Dermis blood vessel endothelial cell (primary cell): ENCODE data around the gene HBB. TPM values are rescaled to one million over a fixed set of nuclear protein-coding genes. Genes with fewer than 3 reads are reported as not detected.
"Not testable (repeated sequence)": the region's sequence is repeated elsewhere in the genome, so short reads cannot be mapped to it uniquely, and the experiment has no call there.

Source experiments
- DNase-seq: peaks from one replicate; pipeline ENCODE4 v3.0.0; 2010
- total RNA-seq: library from RNA; depleted of rRNA; stranded (reverse); fragments of >200 nt; gene quantifications from 2 replicates; pipeline ENCODE4 v1.2.3, GENCODE V29; 2014

HBB gene
- not detected in 2 replicates for total RNA-seq

- DNase-seq, result no peak
These were observed at the start of gene HBB for GRCh38 chr11:5226732-5227310. TSS of gene HBB (minus strand) at chr11:5227071. CDS start at chr11:5227021, 50 bp downstream.

GRCh38 chr11:5275369-5276110 is 48.7 kb upstream of the HBB start:
- no peak for DNase-seq

GRCh38 chr11:5274395-5274794 is 47.5 kb upstream of the HBB start:
- no peak for DNase-seq

- no peak for DNase-seq
These were observed 45.6 kb upstream of the HBB start for GRCh38 chr11:5272395-5273017.

GRCh38 chr11:5269715-5270147 is 42.9 kb upstream of the HBB start, which contains the start of gene HBE1:
TSS of gene HBE1 (minus strand) at chr11:5269945. CDS start at chr11:5269890, 55 bp downstream.
- no peak for DNase-seq

- no peak for DNase-seq
These were observed 40.2 kb upstream of the HBB start for GRCh38 chr11:5267033-5267563.

- no peak for DNase-seq
These were observed 39.7 kb upstream of the HBB start for GRCh38 chr11:5266609-5267008.

- DNase-seq, result no peak
These were observed 39.0 kb upstream of the HBB start for GRCh38 chr11:5265832-5266231.

- no peak for DNase-seq
These were observed 31.8 kb upstream of the HBB start for GRCh38 chr11:5258543-5259262.

GRCh38 chr11:5257296-5257695 is 30.4 kb upstream of the HBB start:
- DNase-seq, result no peak

GRCh38 chr11:5254646-5255413 is 28.0 kb upstream of the HBB start, which contains the start of gene HBG2:
TSS of gene HBG2 (minus strand) at chr11:5254781. CDS start at chr11:5254728, 53 bp downstream.
- DNase-seq, result not testable (repeated sequence)

GRCh38 chr11:5254023-5254422 is 27.2 kb upstream of the HBB start:
- DNase-seq, result not testable (repeated sequence)

GRCh38 chr11:5253440-5253839 is 26.6 kb upstream of the HBB start:
- DNase-seq, result not testable (repeated sequence)

- DNase-seq, result no peak
These were observed 26.0 kb upstream of the HBB start for GRCh38 chr11:5252919-5253265.

GRCh38 chr11:5252192-5252918 is 25.5 kb upstream of the HBB start:
- DNase-seq, result no peak

- DNase-seq, result no peak
These were observed 24.9 kb upstream of the HBB start for GRCh38 chr11:5251746-5252145.

- DNase-seq, result no peak
These were observed 23.8 kb upstream of the HBB start for GRCh38 chr11:5250543-5251204.

GRCh38 chr11:5249807-5250396 is 23.0 kb upstream of the HBB start, which contains the start of gene HBG1:
TSS of gene HBG1 (minus strand) at chr11:5249857. CDS start at chr11:5249804, 53 bp downstream.
- DNase-seq, result not testable (repeated sequence)

- DNase-seq, result not testable (repeated sequence)
These were observed 21.6 kb upstream of the HBB start for GRCh38 chr11:5248498-5248897.
